Measurements from ENCODE around the gene PTGR3. TPM values are rescaled to one million over a fixed set of nuclear protein-coding genes. Genes with fewer than 3 reads are reported as not detected.

The PTGR3 gene
- total RNA-seq, 1 experiment from 2014 or later = 13.8 TPM

DNA sequence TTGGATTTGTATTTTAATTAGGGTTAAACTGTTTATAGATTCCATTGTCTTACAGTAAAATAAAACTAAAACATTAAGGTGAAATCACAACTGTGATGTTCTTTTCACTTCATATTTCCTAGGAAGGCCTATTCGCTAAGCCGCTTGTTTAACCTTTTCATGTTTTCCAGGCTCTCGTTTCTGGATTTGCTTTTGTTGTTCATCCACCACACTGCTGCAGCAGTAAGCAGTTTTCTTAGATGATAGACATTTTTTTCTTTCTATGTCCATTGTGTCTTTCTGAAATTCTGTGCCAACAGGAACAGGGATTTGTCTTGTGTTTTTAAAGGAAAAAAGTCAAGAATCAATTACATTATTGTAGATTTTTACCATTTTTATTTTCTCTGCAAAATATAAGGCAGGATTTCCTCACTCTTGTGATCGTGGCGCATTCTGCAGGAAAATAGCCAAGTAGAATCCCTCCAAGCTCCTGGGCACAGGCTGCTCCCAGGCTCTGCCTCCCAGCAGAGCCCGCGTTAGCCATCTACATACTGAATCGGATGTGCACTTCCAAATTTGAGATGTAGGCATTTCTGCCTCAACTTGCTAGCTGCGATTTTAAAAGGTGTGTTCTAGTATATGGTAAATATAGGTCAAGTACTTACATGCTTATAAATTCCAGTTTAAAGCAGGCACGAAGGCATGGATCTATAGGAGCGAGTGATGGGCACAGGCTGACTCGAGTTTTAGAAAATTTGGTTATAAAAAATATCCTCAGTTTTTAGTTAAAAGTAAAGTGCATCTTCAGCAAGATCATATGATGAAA lies 11.8 kb upstream of the PTGR3 start (continued):
- TF ChIP-seq, protein P1, sequence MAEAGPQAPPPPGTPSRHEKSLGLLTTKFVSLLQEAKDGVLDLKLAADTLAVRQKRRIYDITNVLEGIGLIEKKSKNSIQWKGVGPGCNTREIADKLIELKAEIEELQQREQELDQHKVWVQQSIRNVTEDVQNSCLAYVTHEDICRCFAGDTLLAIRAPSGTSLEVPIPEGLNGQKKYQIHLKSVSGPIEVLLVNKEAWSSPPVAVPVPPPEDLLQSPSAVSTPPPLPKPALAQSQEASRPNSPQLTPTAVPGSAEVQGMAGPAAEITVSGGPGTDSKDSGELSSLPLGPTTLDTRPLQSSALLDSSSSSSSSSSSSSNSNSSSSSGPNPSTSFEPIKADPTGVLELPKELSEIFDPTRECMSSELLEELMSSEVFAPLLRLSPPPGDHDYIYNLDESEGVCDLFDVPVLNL (CRISPR knock-in tag; IDR thresholded peaks at IDR 0.05; ENCODE audit: borderline replicate concordance, low read depth) = no peak

DNA sequence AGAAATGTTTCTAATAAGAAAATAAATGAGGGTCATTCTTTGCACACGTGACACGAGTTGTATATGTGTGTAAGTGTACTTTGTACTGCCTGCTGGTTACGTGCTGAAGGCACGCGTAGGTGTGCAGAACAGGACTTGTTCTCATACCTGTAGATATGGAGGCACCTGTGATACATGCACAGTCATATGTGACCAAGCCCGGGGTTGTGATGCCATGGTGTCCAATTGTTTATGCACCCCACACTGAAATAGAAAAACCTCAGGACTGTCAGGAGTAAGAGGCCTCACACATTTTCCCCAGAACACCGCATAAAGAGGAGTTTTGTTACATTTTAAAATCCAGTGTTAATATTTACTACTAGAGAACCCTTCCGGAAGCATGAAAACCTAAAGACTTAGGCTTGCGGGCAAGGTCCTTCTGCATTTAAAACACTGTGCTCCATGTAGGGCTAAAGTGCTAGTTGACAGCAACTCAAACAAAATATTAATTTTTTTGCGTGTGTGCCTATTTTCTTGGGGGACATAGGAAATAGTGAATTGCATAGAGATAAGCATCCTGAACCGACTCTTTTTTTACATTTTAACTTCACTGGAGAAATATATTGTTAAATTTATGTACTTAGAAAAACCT lies 10.9 kb upstream of the PTGR3 start:
- POLR2A ChIA-PET = no interaction called here
- CTCF ChIA-PET = no interaction called here
- Mint-ChIP-seq H3K27ac (no peak overlapping the region), H3K36me3 (no peaks in the 10 kb centered on the region), H3K9me3 (no peaks in the 10 kb centered on the region), H3K4me1 (peaks cover 25% of the 10 kb centered on the region), H3K27me3 (ENCODE audit: low read depth) (no peaks in the 10 kb centered on the region), H3K4me3 (no peak overlapping the region)
- ATAC-seq (no peak), DNase-seq (ENCODE audit: low spot score) (no peak)
- TF ChIP-seq ZNF416 (CRISPR knock-in tag; IDR thresholded peaks at IDR 0.05) = no peak
- TF ChIP-seq, protein P2, sequence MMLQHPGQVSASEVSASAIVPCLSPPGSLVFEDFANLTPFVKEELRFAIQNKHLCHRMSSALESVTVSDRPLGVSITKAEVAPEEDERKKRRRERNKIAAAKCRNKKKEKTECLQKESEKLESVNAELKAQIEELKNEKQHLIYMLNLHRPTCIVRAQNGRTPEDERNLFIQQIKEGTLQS (CRISPR knock-in tag; conservative IDR thresholded peaks at IDR 0.05) = no peak
- no peak for TF ChIP-seq NR1H2 (CRISPR knock-in tag; IDR thresholded peaks at IDR 0.05)
- no peak for TF ChIP-seq SOX15 (CRISPR knock-in tag; IDR thresholded peaks at IDR 0.05)
- no peak for TF ChIP-seq ZNF138 (CRISPR knock-in tag; conservative IDR thresholded peaks at IDR 0.05)
- no peak for TF ChIP-seq SMAD4 (CRISPR knock-in tag; IDR thresholded peaks at IDR 0.05)
- no peak for TF ChIP-seq JUN (CRISPR knock-in tag; IDR thresholded peaks at IDR 0.05)

DNA sequence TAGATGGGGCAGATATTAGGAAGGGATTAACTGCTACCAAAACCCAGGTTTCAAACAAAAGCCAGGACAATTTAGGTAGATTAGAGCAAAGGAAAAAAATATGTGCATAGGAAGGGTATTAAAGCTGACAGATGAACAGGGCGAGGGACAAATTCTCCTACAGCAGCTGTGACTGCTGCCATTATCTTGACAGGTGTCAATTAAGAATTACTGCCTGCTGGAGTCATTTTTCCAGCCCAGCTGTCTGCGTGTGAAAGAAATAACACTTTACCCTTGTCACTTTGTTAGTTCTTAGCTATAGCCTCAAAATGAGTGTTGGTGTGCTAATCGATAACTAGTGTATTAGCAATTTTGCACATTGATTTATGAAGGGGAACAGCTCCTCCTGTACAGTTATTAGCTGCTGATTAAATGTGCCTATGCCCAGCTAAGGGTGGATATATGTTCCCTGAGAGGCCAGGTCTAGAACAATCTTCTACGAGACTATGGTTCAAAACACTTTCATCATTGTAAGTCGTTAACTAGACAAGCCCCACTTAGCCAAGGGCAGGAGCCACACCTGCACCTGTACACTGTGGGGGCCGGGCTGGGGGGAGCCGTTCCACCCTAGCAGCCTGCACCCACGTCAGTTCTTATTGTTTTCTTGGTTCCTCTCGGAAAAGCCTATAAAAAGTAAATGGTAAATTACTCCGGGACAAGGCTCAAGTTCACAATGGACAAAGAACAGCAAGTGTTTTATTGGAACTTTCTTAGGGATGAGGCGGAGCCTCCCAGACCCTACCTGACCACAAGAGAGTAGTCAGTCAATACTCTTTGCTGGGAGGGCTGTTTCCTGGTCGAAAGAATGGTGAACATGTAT lies 9.4 kb upstream of the PTGR3 start:
- Mint-ChIP-seq H3K4me3 (no peak overlapping the region), H3K27ac (no peak overlapping the region), H3K27me3 (ENCODE audit: low read depth) (peaks cover 13% of the 10 kb centered on the region), H3K9me3 (no peaks in the 10 kb centered on the region), H3K36me3 (no peaks in the 10 kb centered on the region), H3K4me1 (peaks cover 25% of the 10 kb centered on the region)
- ChIA-PET POLR2A (no interaction called here), CTCF (no interaction called here)
- ATAC-seq = no peak
- TF ChIP-seq, protein P3, sequence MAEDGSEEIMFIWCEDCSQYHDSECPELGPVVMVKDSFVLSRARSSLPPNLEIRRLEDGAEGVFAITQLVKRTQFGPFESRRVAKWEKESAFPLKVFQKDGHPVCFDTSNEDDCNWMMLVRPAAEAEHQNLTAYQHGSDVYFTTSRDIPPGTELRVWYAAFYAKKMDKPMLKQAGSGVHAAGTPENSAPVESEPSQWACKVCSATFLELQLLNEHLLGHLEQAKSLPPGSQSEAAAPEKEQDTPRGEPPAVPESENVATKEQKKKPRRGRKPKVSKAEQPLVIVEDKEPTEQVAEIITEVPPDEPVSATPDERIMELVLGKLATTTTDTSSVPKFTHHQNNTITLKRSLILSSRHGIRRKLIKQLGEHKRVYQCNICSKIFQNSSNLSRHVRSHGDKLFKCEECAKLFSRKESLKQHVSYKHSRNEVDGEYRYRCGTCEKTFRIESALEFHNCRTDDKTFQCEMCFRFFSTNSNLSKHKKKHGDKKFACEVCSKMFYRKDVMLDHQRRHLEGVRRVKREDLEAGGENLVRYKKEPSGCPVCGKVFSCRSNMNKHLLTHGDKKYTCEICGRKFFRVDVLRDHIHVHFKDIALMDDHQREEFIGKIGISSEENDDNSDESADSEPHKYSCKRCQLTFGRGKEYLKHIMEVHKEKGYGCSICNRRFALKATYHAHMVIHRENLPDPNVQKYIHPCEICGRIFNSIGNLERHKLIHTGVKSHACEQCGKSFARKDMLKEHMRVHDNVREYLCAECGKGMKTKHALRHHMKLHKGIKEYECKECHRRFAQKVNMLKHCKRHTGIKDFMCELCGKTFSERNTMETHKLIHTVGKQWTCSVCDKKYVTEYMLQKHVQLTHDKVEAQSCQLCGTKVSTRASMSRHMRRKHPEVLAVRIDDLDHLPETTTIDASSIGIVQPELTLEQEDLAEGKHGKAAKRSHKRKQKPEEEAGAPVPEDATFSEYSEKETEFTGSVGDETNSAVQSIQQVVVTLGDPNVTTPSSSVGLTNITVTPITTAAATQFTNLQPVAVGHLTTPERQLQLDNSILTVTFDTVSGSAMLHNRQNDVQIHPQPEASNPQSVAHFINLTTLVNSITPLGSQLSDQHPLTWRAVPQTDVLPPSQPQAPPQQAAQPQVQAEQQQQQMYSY (CRISPR knock-in tag; IDR thresholded peaks at IDR 0.05) = no peak
- TF ChIP-seq IRF2 (CRISPR knock-in tag; IDR thresholded peaks at IDR 0.05; ENCODE audit: borderline replicate concordance, low read depth) = no peak
- no peak for TF ChIP-seq KAT7 (CRISPR knock-in tag; IDR thresholded peaks at IDR 0.05; ENCODE audit: borderline replicate concordance)
- TF ChIP-seq FOXJ3 (CRISPR knock-in tag; IDR thresholded peaks at IDR 0.05; ENCODE audit: borderline replicate concordance) = no peak
- TF ChIP-seq NR3C1 (CRISPR knock-in tag; conservative IDR thresholded peaks at IDR 0.05; ENCODE audit: low read depth) = no peak
- no peak for TF ChIP-seq ZNF671 (CRISPR knock-in tag; IDR thresholded peaks at IDR 0.05)
- DNase-seq (ENCODE audit: low spot score) = no peak

Measured in WTC11 (cell line).